SU-DHL-6 (cell line): Measurements from ENCODE around the gene P3H3.

Source experiments
- H2AFZ ChIP-seq: fragments of 200-600 bp; sonication (generic); 2 replicates; pipeline ENCODE4 v1.6.1; 2014; ENCODE audit warnings: low read depth, mild to moderate bottlenecking, moderate library complexity, mixed read lengths, antibody characterized with exemption, low read length; ENCODE audit not compliant: severe bottlenecking
- H3F3A ChIP-seq: fragments of 200-600 bp; shearing (Covaris generic); 2 replicates; pipeline ENCODE4 v1.6.0; 2016; ENCODE audit warnings: antibody characterized with exemption, mild to moderate bottlenecking; ENCODE audit not compliant: insufficient read depth
- H3K27ac ChIP-seq: fragments of 200-600 bp; sonication (generic); 2 replicates; pipeline ENCODE4 v1.5.1; 2016; ENCODE audit warnings: low read depth, mild to moderate bottlenecking, low read length, moderate library complexity, mixed read lengths
- H3K27me3 ChIP-seq: fragments of 200-600 bp; sonication (generic), shearing (Covaris generic); 2 replicates; pipeline ENCODE4 v1.6.0; 2014; ENCODE audit warnings: mild to moderate bottlenecking, low read length
- H3K36me3 ChIP-seq: fragments of 200-600 bp; sonication (generic); 2 replicates; pipeline ENCODE4 v1.6.1; 2014; ENCODE audit warnings: mild to moderate bottlenecking, low read length, mixed read lengths
- H3K4me2 ChIP-seq: fragments of 300-600, 200-600 bp; shearing (Covaris generic), sonication (generic); 2 replicates; pipeline ENCODE4 v1.6.0; 2014; ENCODE audit warnings: low read length, low read depth, mild to moderate bottlenecking; ENCODE audit not compliant: poor library complexity, severe bottlenecking
- H3K4me3 ChIP-seq: fragments of 200-600 bp; sonication (generic); 2 replicates; pipeline ENCODE4 v1.5.1; 2014; ENCODE audit warnings: antibody characterized with exemption, low read length, mild to moderate bottlenecking, mixed read lengths; ENCODE audit not compliant: insufficient read depth, poor library complexity, severe bottlenecking
- H3K79me2 ChIP-seq: fragments of 200-600 bp; sonication (generic); 2 replicates; pipeline ENCODE4 v1.6.1; 2014; ENCODE audit warnings: mild to moderate bottlenecking, low read length, moderate library complexity; ENCODE audit not compliant: insufficient read depth
- H3K9ac ChIP-seq: fragments of 200-600 bp; sonication (generic); 2 replicates; pipeline ENCODE4 v1.7.0; 2014; ENCODE audit warnings: mild to moderate bottlenecking, low read length
- H3K9me2 ChIP-seq: fragments of 200-600 bp; sonication (generic); replicated peaks from 2 replicates; pipeline ENCODE4 v1.6.1; 2014; ENCODE audit warnings: low read length; ENCODE audit not compliant: insufficient read depth
- H3K9me3 ChIP-seq: fragments of 200-600 bp; sonication (generic); 2 replicates; pipeline ENCODE4 v1.6.1; 2014; ENCODE audit warnings: low read length, mixed read lengths; ENCODE audit not compliant: insufficient read depth
- H4K20me1 ChIP-seq: fragments of 200-600 bp; sonication (generic); 2 replicates; pipeline ENCODE4 v1.6.1; 2014; ENCODE audit warnings: low read depth, mild to moderate bottlenecking, antibody characterized with exemption, low read length, moderate library complexity, mixed read lengths
- EZH2phosphoT487 ChIP-seq: fragments of 200-600 bp; sonication (generic), shearing (Covaris generic); conservative IDR thresholded peaks from 2 replicates; pipeline ENCODE4 v1.6.1; 2018; ENCODE audit warnings: mild to moderate bottlenecking, antibody characterized with exemption, low read length, moderate library complexity, mixed read lengths
- TF ChIP-seq, protein P1 (sequence below): fragments of 200-600 bp; sonication (generic); IDR thresholded peaks from one replicate; pipeline ENCODE4 v1.5.1; 2017; ENCODE audit warnings: antibody characterized with exemption, mild to moderate bottlenecking, low read length, moderate library complexity; ENCODE audit not compliant: insufficient read depth, poor library complexity, severe bottlenecking

The P3H3 gene

DNA sequence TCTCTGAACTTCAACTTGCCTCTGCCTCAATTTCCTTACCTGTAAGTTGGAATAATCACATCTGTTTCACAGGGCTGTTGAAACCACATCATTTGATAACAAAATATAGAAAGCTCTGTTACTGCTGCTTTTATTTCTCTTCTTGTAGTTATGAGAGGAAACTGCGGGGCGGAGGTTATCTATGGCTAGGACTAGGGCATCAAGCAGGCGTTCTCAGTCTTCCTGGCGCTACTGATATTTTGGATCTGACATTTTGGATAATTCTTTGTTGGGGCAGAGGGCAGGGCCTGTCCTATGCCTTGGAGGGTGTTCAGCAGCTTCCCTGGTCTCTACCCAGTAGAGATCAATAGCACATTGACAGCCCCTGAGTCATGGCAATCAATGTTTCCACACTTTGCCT lies 3.9 kb downstream of the P3H3 start:
- H3F3A ChIP-seq, result no peaks in the 10 kb centered on the region
- H3K4me2 ChIP-seq, result no peak overlapping the region
- TF ChIP-seq EZH2phosphoT487, result no peak
- TF ChIP-seq, protein P1, sequence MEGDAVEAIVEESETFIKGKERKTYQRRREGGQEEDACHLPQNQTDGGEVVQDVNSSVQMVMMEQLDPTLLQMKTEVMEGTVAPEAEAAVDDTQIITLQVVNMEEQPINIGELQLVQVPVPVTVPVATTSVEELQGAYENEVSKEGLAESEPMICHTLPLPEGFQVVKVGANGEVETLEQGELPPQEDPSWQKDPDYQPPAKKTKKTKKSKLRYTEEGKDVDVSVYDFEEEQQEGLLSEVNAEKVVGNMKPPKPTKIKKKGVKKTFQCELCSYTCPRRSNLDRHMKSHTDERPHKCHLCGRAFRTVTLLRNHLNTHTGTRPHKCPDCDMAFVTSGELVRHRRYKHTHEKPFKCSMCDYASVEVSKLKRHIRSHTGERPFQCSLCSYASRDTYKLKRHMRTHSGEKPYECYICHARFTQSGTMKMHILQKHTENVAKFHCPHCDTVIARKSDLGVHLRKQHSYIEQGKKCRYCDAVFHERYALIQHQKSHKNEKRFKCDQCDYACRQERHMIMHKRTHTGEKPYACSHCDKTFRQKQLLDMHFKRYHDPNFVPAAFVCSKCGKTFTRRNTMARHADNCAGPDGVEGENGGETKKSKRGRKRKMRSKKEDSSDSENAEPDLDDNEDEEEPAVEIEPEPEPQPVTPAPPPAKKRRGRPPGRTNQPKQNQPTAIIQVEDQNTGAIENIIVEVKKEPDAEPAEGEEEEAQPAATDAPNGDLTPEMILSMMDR, result no peak
- no peak overlapping the region for H2AFZ ChIP-seq
- no peak overlapping the region for H3K27ac ChIP-seq
- no peaks in the 10 kb centered on the region for H3K9me3 ChIP-seq
- H4K20me1 ChIP-seq, result no peaks in the 10 kb centered on the region; the same call in 1 of the 2 replicates
- H3K27me3 ChIP-seq, result no peaks in the 10 kb centered on the region
- no peak overlapping the region for H3K4me3 ChIP-seq
- no peaks in the 10 kb centered on the region for H3K36me3 ChIP-seq
- no peaks in the 10 kb centered on the region for H3K79me2 ChIP-seq
- H3K9me2 ChIP-seq, result no peaks in the 10 kb centered on the region
- H3K9ac ChIP-seq, result no peak overlapping the region

DNA sequence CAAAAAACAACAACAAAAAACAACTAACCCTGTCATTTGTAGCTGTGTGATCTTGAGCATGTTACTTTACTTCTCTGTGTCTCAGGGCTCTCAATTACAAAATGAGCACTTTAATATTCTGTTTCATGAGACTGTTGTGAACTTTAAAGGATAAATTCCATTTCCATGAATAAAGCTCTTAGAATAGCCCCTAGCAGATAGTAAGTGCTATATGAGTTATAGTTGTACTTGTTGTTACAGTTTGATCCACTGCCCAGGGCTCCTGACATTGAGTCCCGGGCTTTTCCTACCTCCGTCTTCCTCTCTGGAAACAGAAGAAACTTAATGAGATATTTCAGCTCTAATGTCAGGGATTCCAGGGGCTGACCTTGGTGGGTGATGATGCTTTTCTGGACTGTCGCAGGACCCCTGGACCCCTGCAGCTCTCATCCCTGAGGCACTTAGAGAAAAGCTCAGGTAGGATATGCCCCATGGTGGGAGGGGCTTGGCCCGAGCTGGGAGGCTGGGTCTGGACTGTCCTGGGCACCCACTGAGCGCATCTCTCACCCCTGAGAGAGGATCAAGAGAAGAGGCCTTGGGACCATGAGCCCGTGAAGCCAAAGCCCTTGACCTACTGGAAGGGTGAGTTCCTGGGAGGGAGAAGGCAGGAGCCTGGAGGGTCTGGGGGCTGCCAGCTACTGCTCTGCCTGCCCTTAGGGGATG lies 5.1 kb downstream of the P3H3 start:
- no peaks in the 10 kb centered on the region for H4K20me1 ChIP-seq
- no peaks in the 10 kb centered on the region for H3F3A ChIP-seq
- H3K9me2 ChIP-seq, result no peaks in the 10 kb centered on the region
- H3K4me3 ChIP-seq, result no peak overlapping the region
- no peaks in the 10 kb centered on the region for H3K36me3 ChIP-seq
- H3K79me2 ChIP-seq, result no peaks in the 10 kb centered on the region
- H3K9ac ChIP-seq, result no peak overlapping the region
- no peak overlapping the region for H3K27ac ChIP-seq
- no peak overlapping the region for H2AFZ ChIP-seq
- no peak for TF ChIP-seq EZH2phosphoT487
- TF ChIP-seq, protein P1, result no peak
- no peak overlapping the region for H3K4me2 ChIP-seq
- H3K27me3 ChIP-seq, result no peaks in the 10 kb centered on the region
- no peaks in the 10 kb centered on the region for H3K9me3 ChIP-seq

DNA sequence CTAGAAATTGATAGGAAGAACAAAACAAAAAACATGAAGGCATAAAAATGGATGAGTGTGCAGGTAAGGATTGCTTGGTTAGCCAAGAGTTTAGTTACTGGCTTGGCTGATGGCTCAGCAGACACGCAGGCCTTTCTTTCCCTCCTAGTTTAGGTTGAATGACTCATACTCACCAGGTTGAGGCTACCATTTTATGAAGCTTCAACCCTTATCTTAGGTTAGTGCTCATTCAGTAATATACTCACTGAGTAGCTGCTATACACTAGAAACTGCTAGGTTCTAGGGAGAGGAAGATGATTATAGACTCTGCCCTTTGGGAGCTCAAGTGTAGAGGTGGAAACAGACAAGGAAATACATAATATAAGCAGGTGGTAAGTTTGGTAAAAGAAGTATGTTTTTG lies 6.0 kb downstream of the P3H3 start:
- H3K9me2 ChIP-seq, result no peaks in the 10 kb centered on the region
- H3K27ac ChIP-seq, result no peak overlapping the region
- no peak overlapping the region for H3K9ac ChIP-seq
- H3K4me2 ChIP-seq, result no peak overlapping the region
- H3K36me3 ChIP-seq, result no peaks in the 10 kb centered on the region
- H3F3A ChIP-seq, result no peaks in the 10 kb centered on the region
- TF ChIP-seq, protein P1, result no peak
- no peak for TF ChIP-seq EZH2phosphoT487
- no peak overlapping the region for H2AFZ ChIP-seq
- H4K20me1 ChIP-seq, result no peaks in the 10 kb centered on the region
- no peaks in the 10 kb centered on the region for H3K79me2 ChIP-seq
- H3K9me3 ChIP-seq, result no peaks in the 10 kb centered on the region
- no peak overlapping the region for H3K4me3 ChIP-seq
- H3K27me3 ChIP-seq, result no peaks in the 10 kb centered on the region
